Measurements from ENCODE around the gene EHBP1L1.

DNA sequence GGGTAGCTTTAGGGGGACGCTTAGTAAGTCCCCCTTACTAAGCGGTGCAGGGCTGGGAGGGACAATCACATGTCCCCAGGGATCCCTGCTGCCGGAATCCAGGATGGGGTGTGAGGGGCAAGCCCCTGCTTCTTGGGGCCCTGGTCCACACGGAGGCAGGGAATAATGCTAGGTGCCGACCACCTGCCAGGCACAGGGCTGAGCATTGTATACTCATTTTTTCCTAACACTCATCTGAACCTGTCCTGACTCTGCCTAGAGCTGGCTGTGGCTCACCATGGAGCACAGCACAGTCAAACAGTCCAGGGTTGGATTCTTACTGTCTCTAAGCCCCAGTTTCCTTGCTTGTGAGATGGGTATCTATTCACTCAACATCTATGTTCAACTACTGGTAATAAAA is 16.3 kb upstream of the EHBP1L1 start:
- TF ChIP-seq, protein P1, sequence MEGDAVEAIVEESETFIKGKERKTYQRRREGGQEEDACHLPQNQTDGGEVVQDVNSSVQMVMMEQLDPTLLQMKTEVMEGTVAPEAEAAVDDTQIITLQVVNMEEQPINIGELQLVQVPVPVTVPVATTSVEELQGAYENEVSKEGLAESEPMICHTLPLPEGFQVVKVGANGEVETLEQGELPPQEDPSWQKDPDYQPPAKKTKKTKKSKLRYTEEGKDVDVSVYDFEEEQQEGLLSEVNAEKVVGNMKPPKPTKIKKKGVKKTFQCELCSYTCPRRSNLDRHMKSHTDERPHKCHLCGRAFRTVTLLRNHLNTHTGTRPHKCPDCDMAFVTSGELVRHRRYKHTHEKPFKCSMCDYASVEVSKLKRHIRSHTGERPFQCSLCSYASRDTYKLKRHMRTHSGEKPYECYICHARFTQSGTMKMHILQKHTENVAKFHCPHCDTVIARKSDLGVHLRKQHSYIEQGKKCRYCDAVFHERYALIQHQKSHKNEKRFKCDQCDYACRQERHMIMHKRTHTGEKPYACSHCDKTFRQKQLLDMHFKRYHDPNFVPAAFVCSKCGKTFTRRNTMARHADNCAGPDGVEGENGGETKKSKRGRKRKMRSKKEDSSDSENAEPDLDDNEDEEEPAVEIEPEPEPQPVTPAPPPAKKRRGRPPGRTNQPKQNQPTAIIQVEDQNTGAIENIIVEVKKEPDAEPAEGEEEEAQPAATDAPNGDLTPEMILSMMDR (conservative IDR thresholded peaks at IDR 0.05 in 1 of 2, IDR thresholded peaks at IDR 0.05 in 1 of 2; ENCODE audit: low read depth in 1 of 2, low read length in 2 of 2) = no peak
- no peak for TF ChIP-seq EZH2 (IDR thresholded peaks at IDR 0.05; ENCODE audit: low read length, missing control alignments)

All from fibroblast of lung (primary cell).